ENCODE data around the gene TBC1D4. TPM values are rescaled to one million over a fixed set of nuclear protein-coding genes. Genes with fewer than 3 reads are reported as not detected.

The TBC1D4 gene
- polyA plus RNA-seq, 1 of the 3 experiments (the other 2 are of a cell fraction): 8.8 TPM

- Histone ChIP-seq H3K27me3 (ENCODE audit: insufficient read depth) (no peaks in the 10 kb centered on the region), H3K9me2 (no peaks in the 10 kb centered on the region), H4K20me1 (ENCODE audit: insufficient read depth) (no peaks in the 10 kb centered on the region), H3K27ac (ENCODE audit: low read depth in 2 of 2, low read length in 1 of 2) (no peak overlapping the region), H3K36me3 (replicated peaks in 1 of 2; ENCODE audit: control insufficient read depth in 1 of 2, insufficient read depth in 2 of 2, low read length in 1 of 2) (no peaks in the 10 kb centered on the region), H2AFZ (ENCODE audit: low read depth) (no peak overlapping the region), H3K9me3 (no peaks in the 10 kb centered on the region), H3K79me2 (ENCODE audit: insufficient read depth) (no peaks in the 10 kb centered on the region), H3K4me1 (ENCODE audit: control insufficient read depth in 1 of 2, insufficient read depth in 2 of 2, low read depth in 1 of 2, low read length in 1 of 2) (peaks cover 2 to 14% of the 10 kb centered on the region in 2 experiments), H3K9ac (no peak overlapping the region), H3K4me3 (ENCODE audit: low read depth in 2 of 2, low read length in 1 of 2) (no peak overlapping the region), H3K4me2 (no peak overlapping the region), H3F3A (replicated peaks; ENCODE audit: insufficient read depth) (peaks cover 9% of the 10 kb centered on the region)
- DNase-seq: no peak
- CTCF ChIA-PET: interaction anchor here (0.9 to 1.4 kb wide), 2 partner anchors 16 to 46 kb away, joined by 3 read pairs; no protein-coding TSS in a partner anchor
- 94% methylated on average over 3 of the region's 3 CpGs for WGBS (ENCODE audit: low lambda C conversion rate)
- POLR2A ChIA-PET: no interaction called here
- TF ChIP-seq NRF1 (IDR thresholded peaks at IDR 0.05; ENCODE audit: low read depth, low read length) (no peak), MAX (IDR thresholded peaks at IDR 0.05; ENCODE audit: low read depth) (no peak), RCOR1 (IDR thresholded peaks at IDR 0.05; ENCODE audit: low read length) (no peak), TCF12 (IDR thresholded peaks at IDR 0.05) (no peak), EP300 (IDR thresholded peaks at IDR 0.05; ENCODE audit: borderline replicate concordance in 1 of 2, low read depth in 1 of 2, low read length in 1 of 2) (no peak), RXRA (IDR thresholded peaks at IDR 0.05; ENCODE audit: borderline replicate concordance, low read depth) (no peak), SMC3 (IDR thresholded peaks at IDR 0.05; ENCODE audit: low read depth, low read length) (no peak), NFIC (IDR thresholded peaks at IDR 0.05; ENCODE audit: borderline replicate concordance) (no peak), TEAD4 (IDR thresholded peaks at IDR 0.05; ENCODE audit: borderline replicate concordance, insufficient read depth) (no peak), FOXM1 (IDR thresholded peaks at IDR 0.05; ENCODE audit: low read depth) (no peak)
- TF ChIP-seq, protein P1, sequence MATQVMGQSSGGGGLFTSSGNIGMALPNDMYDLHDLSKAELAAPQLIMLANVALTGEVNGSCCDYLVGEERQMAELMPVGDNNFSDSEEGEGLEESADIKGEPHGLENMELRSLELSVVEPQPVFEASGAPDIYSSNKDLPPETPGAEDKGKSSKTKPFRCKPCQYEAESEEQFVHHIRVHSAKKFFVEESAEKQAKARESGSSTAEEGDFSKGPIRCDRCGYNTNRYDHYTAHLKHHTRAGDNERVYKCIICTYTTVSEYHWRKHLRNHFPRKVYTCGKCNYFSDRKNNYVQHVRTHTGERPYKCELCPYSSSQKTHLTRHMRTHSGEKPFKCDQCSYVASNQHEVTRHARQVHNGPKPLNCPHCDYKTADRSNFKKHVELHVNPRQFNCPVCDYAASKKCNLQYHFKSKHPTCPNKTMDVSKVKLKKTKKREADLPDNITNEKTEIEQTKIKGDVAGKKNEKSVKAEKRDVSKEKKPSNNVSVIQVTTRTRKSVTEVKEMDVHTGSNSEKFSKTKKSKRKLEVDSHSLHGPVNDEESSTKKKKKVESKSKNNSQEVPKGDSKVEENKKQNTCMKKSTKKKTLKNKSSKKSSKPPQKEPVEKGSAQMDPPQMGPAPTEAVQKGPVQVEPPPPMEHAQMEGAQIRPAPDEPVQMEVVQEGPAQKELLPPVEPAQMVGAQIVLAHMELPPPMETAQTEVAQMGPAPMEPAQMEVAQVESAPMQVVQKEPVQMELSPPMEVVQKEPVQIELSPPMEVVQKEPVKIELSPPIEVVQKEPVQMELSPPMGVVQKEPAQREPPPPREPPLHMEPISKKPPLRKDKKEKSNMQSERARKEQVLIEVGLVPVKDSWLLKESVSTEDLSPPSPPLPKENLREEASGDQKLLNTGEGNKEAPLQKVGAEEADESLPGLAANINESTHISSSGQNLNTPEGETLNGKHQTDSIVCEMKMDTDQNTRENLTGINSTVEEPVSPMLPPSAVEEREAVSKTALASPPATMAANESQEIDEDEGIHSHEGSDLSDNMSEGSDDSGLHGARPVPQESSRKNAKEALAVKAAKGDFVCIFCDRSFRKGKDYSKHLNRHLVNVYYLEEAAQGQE (IDR thresholded peaks at IDR 0.05; ENCODE audit: low read depth, low read length): no peak
- TF ChIP-seq, protein P2, sequence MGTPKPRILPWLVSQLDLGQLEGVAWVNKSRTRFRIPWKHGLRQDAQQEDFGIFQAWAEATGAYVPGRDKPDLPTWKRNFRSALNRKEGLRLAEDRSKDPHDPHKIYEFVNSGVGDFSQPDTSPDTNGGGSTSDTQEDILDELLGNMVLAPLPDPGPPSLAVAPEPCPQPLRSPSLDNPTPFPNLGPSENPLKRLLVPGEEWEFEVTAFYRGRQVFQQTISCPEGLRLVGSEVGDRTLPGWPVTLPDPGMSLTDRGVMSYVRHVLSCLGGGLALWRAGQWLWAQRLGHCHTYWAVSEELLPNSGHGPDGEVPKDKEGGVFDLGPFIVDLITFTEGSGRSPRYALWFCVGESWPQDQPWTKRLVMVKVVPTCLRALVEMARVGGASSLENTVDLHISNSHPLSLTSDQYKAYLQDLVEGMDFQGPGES (IDR thresholded peaks at IDR 0.05; ENCODE audit: low read depth, low read length): no peak
- TF ChIP-seq, protein P3, sequence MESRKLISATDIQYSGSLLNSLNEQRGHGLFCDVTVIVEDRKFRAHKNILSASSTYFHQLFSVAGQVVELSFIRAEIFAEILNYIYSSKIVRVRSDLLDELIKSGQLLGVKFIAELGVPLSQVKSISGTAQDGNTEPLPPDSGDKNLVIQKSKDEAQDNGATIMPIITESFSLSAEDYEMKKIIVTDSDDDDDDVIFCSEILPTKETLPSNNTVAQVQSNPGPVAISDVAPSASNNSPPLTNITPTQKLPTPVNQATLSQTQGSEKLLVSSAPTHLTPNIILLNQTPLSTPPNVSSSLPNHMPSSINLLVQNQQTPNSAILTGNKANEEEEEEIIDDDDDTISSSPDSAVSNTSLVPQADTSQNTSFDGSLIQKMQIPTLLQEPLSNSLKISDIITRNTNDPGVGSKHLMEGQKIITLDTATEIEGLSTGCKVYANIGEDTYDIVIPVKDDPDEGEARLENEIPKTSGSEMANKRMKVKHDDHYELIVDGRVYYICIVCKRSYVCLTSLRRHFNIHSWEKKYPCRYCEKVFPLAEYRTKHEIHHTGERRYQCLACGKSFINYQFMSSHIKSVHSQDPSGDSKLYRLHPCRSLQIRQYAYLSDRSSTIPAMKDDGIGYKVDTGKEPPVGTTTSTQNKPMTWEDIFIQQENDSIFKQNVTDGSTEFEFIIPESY (IDR thresholded peaks at IDR 0.05; ENCODE audit: borderline replicate concordance, low read depth): no peak
- TF ChIP-seq, protein P4, sequence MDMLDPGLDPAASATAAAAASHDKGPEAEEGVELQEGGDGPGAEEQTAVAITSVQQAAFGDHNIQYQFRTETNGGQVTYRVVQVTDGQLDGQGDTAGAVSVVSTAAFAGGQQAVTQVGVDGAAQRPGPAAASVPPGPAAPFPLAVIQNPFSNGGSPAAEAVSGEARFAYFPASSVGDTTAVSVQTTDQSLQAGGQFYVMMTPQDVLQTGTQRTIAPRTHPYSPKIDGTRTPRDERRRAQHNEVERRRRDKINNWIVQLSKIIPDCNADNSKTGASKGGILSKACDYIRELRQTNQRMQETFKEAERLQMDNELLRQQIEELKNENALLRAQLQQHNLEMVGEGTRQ (IDR thresholded peaks at IDR 0.05; ENCODE audit: borderline replicate concordance, low read depth, low read length): no peak
These were observed 63.7 kb downstream of the TBC1D4 start for GRCh38 chr13:75418186-75418843.

Measured in SK-N-SH (cell line).